Stimulated activated CD8-positive, alpha-beta memory T cell treated with anti-CD3 and anti-CD28 coated beads, Interleukin-12 subunit alpha, Interleukin-12 subunit beta, amount 100 ng/mL, for 24 hours (primary cell): Measurements from ENCODE around the gene BSN.

Source experiments
- DNase-seq: peaks from one replicate; pipeline ENCODE4 v3.0.0-alpha.2; 2020; ENCODE audit errors: extremely low read depth

The BSN gene

GRCh38 chr3:49601358-49602048, 47.2 kb downstream of the BSN start:
- DNase-seq = no peak

- no peak for DNase-seq
Measured at GRCh38 chr3:49602049-49602554, 47.8 kb downstream of the BSN start.

GRCh38 chr3:49602877-49603411, 48.7 kb downstream of the BSN start:
- no peak for DNase-seq

- DNase-seq = no peak
Measured at GRCh38 chr3:49606427-49606826, 52.1 kb downstream of the BSN start.

- no peak for DNase-seq
Measured at GRCh38 chr3:49607105-49607591, 52.9 kb downstream of the BSN start.

- no peak for DNase-seq
Measured at GRCh38 chr3:49607796-49608195, 53.5 kb downstream of the BSN start.

- DNase-seq = no peak
Measured at GRCh38 chr3:49609314-49609713, 55.0 kb downstream of the BSN start.

- no peak for DNase-seq
Measured at GRCh38 chr3:49609815-49610214, 55.5 kb downstream of the BSN start.

GRCh38 chr3:49610666-49611280, 56.5 kb downstream of the BSN start:
- no peak for DNase-seq

- no peak for DNase-seq
Measured at GRCh38 chr3:49611291-49611690, 57.0 kb downstream of the BSN start.

- DNase-seq = no peak
Measured at GRCh38 chr3:49611719-49612118, 57.4 kb downstream of the BSN start.

GRCh38 chr3:49614936-49615335, 60.7 kb downstream of the BSN start:
- no peak for DNase-seq

GRCh38 chr3:49616061-49616460, 61.8 kb downstream of the BSN start:
- DNase-seq = no peak

- no peak for DNase-seq
Measured at GRCh38 chr3:49616491-49616941, 62.2 kb downstream of the BSN start.

GRCh38 chr3:49617390-49618013, 63.2 kb downstream of the BSN start:
- DNase-seq = no peak

- DNase-seq = no peak
Measured at GRCh38 chr3:49618412-49618811, 64.1 kb downstream of the BSN start.

- DNase-seq = no peak
Measured at GRCh38 chr3:49619649-49620048, 65.4 kb downstream of the BSN start.

- DNase-seq = no peak
Measured at GRCh38 chr3:49620728-49621127, 66.5 kb downstream of the BSN start.

GRCh38 chr3:49623071-49623470, 68.8 kb downstream of the BSN start:
- DNase-seq = no peak

- DNase-seq = no peak
Measured at GRCh38 chr3:49625071-49625470, 70.8 kb downstream of the BSN start.

- no peak for DNase-seq
Measured at GRCh38 chr3:49626101-49626581, 71.9 kb downstream of the BSN start.

GRCh38 chr3:49626796-49627195, 72.5 kb downstream of the BSN start:
- DNase-seq = no peak
